ENCODE results near the gene CCDC82.

Gene CCDC82

DNA sequence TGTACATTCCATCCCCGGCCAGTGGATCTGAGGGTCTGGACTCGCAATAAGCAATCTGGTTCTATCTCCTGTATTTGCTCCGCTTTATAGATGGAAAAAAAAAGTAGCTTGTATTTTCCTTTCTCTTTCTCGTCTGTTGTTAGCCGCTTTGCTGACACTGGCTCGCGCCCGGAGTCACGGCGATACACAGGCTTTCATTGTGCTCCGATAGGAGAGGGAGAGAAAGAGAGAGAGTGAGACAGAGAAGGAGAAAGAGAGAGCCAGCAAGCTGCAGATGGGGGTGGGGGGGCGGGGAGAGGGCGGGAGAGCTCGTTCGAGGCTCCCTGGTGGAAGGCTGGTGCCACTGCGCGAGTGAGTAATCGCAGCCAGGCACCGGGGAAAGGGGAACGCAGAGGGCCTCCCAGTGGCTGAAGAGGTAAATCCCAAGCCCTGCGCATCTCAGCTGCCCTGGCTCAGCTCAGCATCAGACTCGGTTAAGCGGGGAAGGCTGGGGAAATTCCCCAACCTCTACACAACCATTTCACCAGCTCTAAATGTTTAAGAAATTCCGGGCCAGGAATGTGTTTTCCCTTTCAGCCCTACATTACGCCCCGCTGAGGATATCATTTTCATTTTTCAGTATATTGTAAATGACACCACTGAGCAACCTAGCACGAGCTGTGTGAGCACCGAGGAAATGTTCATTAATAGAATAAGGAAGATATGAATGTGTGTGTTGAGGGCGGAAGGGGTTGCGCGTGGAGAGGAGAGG is 46.6 kb downstream of the CCDC82 start, which contains the start of gene MAML2:
Gene MAML2, minus strand, starts transcription at position 235 of the 751 bp plus-strand sequence. CDS start 1,300 bp downstream, outside the sequence.
- TF ChIP-seq, protein P1, sequence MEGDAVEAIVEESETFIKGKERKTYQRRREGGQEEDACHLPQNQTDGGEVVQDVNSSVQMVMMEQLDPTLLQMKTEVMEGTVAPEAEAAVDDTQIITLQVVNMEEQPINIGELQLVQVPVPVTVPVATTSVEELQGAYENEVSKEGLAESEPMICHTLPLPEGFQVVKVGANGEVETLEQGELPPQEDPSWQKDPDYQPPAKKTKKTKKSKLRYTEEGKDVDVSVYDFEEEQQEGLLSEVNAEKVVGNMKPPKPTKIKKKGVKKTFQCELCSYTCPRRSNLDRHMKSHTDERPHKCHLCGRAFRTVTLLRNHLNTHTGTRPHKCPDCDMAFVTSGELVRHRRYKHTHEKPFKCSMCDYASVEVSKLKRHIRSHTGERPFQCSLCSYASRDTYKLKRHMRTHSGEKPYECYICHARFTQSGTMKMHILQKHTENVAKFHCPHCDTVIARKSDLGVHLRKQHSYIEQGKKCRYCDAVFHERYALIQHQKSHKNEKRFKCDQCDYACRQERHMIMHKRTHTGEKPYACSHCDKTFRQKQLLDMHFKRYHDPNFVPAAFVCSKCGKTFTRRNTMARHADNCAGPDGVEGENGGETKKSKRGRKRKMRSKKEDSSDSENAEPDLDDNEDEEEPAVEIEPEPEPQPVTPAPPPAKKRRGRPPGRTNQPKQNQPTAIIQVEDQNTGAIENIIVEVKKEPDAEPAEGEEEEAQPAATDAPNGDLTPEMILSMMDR (conservative IDR thresholded peaks at IDR 0.05; ENCODE audit: control insufficient read depth, insufficient read depth, low read depth, low read length), result peak; percentile 90
- peak within 1 kb of the TSS; percentile 96 for H3K4me3 ChIP-seq (ENCODE audit: control insufficient read depth, low read depth, low read length)
- DNase-seq (ENCODE audit: low read depth), result peak; percentile 92

DNA sequence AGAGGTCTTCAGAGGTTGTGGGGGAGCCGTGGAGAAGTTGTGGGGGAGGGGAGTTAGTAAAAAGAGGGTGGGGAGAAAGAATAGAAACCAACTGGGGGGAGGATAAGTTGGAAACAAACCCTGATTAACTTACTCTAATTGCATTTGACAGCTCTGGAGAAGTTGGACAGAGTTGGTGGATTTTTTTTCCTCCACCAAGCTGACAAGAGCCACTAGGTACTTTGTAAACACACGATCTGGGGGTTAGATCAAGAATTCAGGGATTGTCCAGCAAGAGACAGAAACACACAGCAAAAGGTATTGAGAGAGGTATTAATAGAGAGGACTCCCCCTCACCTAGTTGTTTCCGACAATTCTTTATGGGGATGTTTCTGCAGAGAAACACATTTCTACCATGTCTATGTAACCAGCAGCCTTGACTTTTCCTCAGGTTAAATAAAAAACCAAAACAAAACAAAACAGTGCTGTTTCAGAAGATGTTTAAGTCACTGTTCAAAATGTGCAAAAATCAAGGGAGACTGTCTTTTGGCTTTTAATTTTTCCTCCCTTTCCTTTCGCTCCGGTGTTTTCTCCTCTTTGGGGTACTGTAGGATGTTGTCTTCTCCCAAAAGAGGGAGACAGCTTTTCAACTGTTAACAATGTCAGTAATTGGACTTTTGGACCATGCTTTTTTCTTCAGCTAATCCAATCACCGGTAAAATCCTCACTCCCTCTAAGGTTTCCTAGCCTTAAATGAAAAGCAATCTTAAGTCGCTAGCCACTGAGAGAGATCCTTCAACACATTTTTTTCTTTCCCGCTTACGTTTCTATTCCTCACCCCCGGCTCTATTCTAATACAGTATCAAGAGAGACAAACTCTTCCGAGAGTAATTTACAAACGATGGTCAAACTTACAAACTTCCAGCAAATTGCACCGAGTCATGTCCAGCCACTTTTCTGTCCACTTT is 47.4 kb downstream of the CCDC82 start:
- TF ChIP-seq, protein P1 (conservative IDR thresholded peaks at IDR 0.05; ENCODE audit: control insufficient read depth, insufficient read depth, low read depth, low read length), result no peak
- no peak for DNase-seq (ENCODE audit: low read depth)
- peak overlapping the region; percentile 96 for H3K4me3 ChIP-seq (ENCODE audit: control insufficient read depth, low read depth, low read length)

DNA sequence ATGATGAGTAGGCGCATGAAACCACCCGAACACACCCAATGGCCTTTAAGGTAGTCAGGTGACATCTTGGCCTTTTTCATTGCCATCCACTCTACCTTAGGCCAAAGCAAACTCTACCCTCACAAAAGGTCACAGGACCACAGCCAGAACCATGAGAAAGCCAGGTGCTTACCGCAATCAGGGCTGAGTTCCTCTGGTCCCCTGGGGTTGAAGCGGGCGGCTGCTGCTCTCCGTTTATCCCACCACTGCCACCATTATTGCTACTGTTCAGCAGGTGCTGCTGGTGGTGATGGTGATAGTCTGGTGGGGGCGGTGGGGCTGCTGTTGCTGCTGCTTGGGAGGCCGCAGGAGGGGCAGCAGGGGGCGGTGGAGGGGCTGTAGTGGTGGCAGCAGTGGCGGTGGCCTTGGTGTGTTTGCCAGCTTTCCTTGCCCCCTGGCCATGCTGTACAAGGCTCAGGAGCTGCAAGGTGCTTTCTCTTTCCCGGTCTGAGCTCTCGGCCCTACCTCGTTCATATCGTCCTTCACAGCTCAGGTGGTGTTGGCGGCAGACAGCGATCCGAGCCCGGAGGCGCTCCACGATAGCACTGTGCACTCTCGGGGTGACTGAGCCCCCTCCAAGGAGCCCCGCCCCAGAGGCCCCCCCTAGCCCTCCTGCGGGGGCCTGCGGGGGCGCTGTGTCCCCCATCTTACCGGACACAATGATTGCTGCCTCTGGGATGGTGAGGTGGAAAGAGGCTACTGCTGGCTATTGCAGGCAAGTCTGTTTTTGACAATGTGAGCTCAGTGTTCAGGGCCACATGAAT is 48.3 kb downstream of the CCDC82 start:
- peak overlapping the region; percentile 96 for H3K4me3 ChIP-seq (ENCODE audit: control insufficient read depth, low read depth, low read length)
- TF ChIP-seq, protein P1 (conservative IDR thresholded peaks at IDR 0.05; ENCODE audit: control insufficient read depth, insufficient read depth, low read depth, low read length), result peak; percentile 41
- DNase-seq (ENCODE audit: low read depth), result peak; percentile 58

DNA sequence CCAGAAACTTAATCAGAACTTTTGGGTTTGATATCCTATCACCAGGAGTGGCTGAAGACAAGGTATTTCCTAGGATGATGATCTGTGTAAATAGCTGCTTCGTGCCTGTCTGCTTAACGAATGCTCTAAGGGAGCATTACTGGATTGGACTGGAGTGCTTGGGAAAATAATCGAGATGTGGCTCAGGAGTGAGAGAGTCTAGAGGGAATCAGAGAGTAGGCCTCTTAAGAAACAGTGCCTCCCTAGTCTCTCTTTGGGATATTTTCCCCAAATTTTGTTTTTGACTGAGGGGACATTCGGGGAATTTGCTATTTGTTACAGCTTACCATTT is 49.2 kb downstream of the CCDC82 start:
- H3K4me3 ChIP-seq (ENCODE audit: control insufficient read depth, low read depth, low read length), result peak overlapping the region; percentile 96
- TF ChIP-seq, protein P1 (conservative IDR thresholded peaks at IDR 0.05; ENCODE audit: control insufficient read depth, insufficient read depth, low read depth, low read length), result no peak
- DNase-seq (ENCODE audit: low read depth), result peak; percentile 62

DNA sequence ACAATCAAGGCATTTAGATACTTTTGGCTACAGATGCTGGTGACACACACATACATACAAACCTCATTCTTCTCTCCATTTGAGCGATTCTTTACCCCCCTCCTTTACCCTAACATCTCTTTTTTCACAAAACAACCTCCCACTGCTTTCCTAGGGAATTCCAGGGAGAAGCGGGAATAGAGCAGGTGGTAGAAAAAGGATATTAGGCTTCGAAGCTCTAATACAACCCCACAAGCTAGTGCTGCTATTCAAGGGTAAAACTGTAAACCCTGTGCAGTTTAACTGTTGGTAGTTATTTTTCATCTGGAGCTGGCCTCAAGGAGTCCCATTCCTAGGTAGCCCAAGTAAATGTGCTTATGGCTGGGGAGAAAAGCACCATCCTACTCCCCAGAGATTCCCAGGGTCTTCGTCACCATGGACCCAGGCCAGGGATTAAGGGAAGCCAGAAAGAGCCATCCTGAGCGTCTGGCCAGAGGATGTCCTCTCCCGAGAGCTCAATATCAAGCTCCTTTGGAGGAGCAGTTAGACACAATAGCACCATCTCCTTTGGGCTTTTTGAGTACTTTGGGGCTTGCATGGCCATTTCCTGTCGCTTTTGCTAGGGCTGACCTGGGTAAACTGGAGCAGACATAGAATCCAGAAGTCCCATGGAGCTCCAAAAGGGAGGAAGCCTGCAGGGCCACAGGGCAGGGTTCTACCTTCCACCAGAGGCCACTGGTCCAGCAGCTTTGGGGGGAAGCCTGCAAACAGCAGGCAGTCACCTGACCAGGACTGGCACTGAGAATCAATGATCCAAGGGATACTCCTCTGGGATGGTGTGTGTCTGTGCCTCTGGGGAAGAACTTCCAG is 49.8 kb downstream of the CCDC82 start:
- TF ChIP-seq, protein P1 (conservative IDR thresholded peaks at IDR 0.05; ENCODE audit: control insufficient read depth, insufficient read depth, low read depth, low read length), result no peak
- DNase-seq (ENCODE audit: low read depth), result peak; percentile 61

More for the DNA sequence above, 49.8 kb downstream of the CCDC82 start:
- peak overlapping the region; percentile 96 for H3K4me3 ChIP-seq (ENCODE audit: control insufficient read depth, low read depth, low read length)
